Measurements from ENCODE around the gene GRIK4.

The GRIK4 gene

DNA sequence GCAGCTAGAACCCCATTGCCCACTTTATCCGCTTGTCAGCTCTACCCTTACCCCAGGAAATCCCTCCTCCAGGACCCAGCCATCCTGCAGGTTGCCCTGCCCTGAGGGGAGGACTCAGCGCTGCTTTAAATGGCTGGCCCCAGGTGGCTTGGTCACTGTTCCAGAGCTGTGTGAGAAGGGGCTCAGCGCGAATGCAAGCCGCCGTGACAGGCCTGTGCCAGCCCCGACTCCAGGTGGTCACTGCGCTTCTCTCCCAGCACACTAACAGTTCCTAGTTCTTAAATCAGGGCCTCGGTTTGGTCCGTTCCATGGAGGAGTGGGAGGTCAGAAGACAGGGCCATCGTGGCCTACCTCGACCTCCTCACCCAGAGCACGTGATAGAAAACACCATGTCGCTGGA lies 446.6 kb downstream of the GRIK4 start:
- H3K36me3 ChIP-seq (ENCODE audit: insufficient read depth, low read length): no peaks in the 10 kb centered on the region
- H3K9ac ChIP-seq (ENCODE audit: low read depth, low read length): no peak overlapping the region
- H3K9me3 ChIP-seq (replicated peaks; ENCODE audit: low read length): no peaks in the 10 kb centered on the region
- H3K4me3 ChIP-seq (ENCODE audit: low read length): no peak overlapping the region
- no peak overlapping the region for H3K4me2 ChIP-seq (ENCODE audit: low read length)
- H3K4me1 ChIP-seq (ENCODE audit: control insufficient read depth, insufficient read depth, low read length): no peaks in the 10 kb centered on the region
- H3K27me3 ChIP-seq (ENCODE audit: control insufficient read depth, insufficient read depth, low read length): peaks cover 18% of the 10 kb centered on the region

DNA sequence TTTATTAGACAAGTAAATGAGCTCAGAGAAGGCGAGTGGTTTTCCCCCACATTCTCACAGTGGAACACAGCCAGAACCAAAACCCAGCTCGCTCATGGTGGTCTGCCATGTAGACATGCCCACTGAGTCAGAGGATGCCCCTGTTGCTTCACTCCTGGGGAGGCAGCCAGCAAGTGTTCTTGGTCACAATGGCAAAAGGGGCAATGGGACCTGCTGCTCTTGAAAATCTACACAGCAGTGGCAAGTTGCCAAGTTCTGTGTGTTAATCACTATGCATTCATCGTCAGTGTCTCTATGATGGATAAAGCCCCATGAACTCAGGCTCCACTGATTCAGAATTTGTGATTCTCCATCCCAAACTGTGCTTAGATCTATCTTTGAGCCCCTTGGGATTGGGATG lies 447.6 kb downstream of the GRIK4 start:
- peaks cover 12% of the 10 kb centered on the region for H3K27me3 ChIP-seq (ENCODE audit: control insufficient read depth, insufficient read depth, low read length)
- no peaks in the 10 kb centered on the region for H3K4me1 ChIP-seq (ENCODE audit: control insufficient read depth, insufficient read depth, low read length)
- H3K9ac ChIP-seq (ENCODE audit: low read depth, low read length): no peak overlapping the region
- no peak overlapping the region for H3K4me2 ChIP-seq (ENCODE audit: low read length)
- H3K4me3 ChIP-seq (ENCODE audit: low read length): no peak overlapping the region
- H3K9me3 ChIP-seq (replicated peaks; ENCODE audit: low read length): no peaks in the 10 kb centered on the region
- H3K36me3 ChIP-seq (ENCODE audit: insufficient read depth, low read length): no peaks in the 10 kb centered on the region

DNA sequence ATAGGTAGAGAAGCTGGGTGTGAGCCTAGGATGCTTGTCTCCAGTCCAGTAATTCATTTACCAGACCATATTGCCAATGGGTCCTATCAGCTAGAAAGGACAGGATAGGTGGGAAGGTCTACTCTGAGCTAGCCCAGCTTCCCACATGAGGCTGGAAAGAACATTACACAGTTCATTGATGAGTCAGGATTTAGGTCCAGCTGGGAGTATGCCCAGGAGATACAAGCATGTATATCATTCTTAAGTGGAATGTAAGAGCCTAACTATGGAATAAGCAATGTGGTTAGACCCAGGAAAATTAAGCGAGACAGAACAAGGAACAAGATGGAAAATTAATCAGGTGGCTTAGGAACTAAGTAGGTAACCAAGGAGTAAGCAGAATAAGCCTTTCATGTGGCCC lies 453.3 kb downstream of the GRIK4 start:
- Histone ChIP-seq H3K4me2 (ENCODE audit: low read length) (no peak overlapping the region), H3K9ac (ENCODE audit: low read depth, low read length) (no peak overlapping the region), H3K4me1 (ENCODE audit: control insufficient read depth, insufficient read depth, low read length) (no peaks in the 10 kb centered on the region), H3K9me3 (replicated peaks; ENCODE audit: low read length) (no peaks in the 10 kb centered on the region), H3K4me3 (ENCODE audit: low read length) (no peak overlapping the region), H3K27me3 (ENCODE audit: control insufficient read depth, insufficient read depth, low read length) (peaks cover 8% of the 10 kb centered on the region), H3K36me3 (ENCODE audit: insufficient read depth, low read length) (no peaks in the 10 kb centered on the region)

DNA sequence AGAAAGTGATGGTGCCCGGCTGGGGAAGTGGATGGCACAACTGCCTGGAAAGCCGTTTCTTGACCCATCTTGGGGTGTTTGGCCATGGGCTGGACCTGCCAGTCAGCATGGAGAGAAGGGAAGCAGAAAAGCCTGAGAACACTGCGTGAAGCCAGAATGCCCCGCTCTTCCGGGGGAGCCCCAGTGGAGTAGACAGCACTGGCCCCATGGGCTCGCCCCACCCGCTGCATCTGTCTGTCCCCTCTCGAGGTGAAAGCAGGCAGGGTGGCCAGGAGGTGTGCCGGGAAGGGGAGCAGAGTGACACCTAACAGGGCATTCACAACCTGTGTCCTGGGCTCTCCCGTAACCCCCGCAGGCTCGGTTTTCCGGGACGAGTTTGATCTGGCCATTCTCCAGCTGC lies 455.3 kb downstream of the GRIK4 start:
- no peaks in the 10 kb centered on the region for H3K36me3 ChIP-seq (ENCODE audit: insufficient read depth, low read length)
- no peak overlapping the region for H3K9ac ChIP-seq (ENCODE audit: low read depth, low read length)
- H3K9me3 ChIP-seq (replicated peaks; ENCODE audit: low read length): no peaks in the 10 kb centered on the region
- peaks cover 9% of the 10 kb centered on the region for H3K27me3 ChIP-seq (ENCODE audit: control insufficient read depth, insufficient read depth, low read length)
- H3K4me2 ChIP-seq (ENCODE audit: low read length): no peak overlapping the region
- no peaks in the 10 kb centered on the region for H3K4me1 ChIP-seq (ENCODE audit: control insufficient read depth, insufficient read depth, low read length)
- H3K4me3 ChIP-seq (ENCODE audit: low read length): no peak overlapping the region

DNA sequence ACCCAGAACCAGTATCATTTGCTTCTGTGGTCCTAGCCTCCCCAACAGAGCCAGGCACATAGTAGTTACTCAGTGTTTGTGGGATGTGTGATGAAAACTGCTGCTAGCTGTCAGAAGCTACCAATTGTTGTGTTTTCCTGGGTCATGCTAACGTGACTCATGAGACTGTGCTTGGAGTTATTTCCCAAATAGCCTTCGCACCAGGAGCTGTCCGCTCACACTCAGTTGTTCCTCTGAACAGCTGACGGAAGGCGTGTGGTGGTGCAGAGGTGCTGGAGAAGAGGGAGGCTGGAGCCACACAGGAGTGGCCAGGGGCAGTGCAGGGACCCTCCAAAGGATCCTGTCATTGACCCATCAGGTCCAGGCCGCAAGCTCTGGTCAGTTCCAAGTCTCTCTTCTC lies 458.4 kb downstream of the GRIK4 start:
- Histone ChIP-seq H3K27me3 (ENCODE audit: control insufficient read depth, insufficient read depth, low read length) (peaks cover 30% of the 10 kb centered on the region), H3K4me2 (ENCODE audit: low read length) (no peak overlapping the region), H3K9ac (ENCODE audit: low read depth, low read length) (no peak overlapping the region), H3K4me1 (ENCODE audit: control insufficient read depth, insufficient read depth, low read length) (peaks cover 4% of the 10 kb centered on the region), H3K36me3 (ENCODE audit: insufficient read depth, low read length) (no peaks in the 10 kb centered on the region), H3K9me3 (replicated peaks; ENCODE audit: low read length) (no peaks in the 10 kb centered on the region), H3K4me3 (ENCODE audit: low read length) (no peak overlapping the region)

DNA sequence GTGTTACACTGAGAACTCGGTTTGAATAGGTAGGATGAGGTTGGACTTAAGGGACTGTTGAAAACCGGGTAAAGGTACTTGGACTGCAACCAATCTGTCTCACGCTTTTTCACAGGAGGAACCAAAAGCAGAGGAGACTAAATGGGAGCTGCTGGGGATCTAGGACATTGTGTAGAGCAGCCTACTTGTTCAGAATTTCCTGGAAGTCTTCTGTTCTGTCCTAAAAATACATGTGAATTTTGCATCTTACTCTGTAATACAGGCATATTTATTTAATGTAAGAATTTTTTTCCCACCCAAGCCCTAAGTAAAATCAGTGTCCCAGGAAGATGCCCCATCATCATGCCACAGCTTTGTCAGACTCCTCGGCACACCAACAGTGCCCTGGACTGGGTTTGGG lies 460.3 kb downstream of the GRIK4 start:
- no peak overlapping the region for H3K9ac ChIP-seq (ENCODE audit: low read depth, low read length)
- peaks cover 35% of the 10 kb centered on the region for H3K27me3 ChIP-seq (ENCODE audit: control insufficient read depth, insufficient read depth, low read length)
- peaks cover 4% of the 10 kb centered on the region for H3K4me1 ChIP-seq (ENCODE audit: control insufficient read depth, insufficient read depth, low read length)
- no peak overlapping the region for H3K4me2 ChIP-seq (ENCODE audit: low read length)
- H3K9me3 ChIP-seq (replicated peaks; ENCODE audit: low read length): no peaks in the 10 kb centered on the region
- H3K4me3 ChIP-seq (ENCODE audit: low read length): no peak overlapping the region
- no peaks in the 10 kb centered on the region for H3K36me3 ChIP-seq (ENCODE audit: insufficient read depth, low read length)

DNA sequence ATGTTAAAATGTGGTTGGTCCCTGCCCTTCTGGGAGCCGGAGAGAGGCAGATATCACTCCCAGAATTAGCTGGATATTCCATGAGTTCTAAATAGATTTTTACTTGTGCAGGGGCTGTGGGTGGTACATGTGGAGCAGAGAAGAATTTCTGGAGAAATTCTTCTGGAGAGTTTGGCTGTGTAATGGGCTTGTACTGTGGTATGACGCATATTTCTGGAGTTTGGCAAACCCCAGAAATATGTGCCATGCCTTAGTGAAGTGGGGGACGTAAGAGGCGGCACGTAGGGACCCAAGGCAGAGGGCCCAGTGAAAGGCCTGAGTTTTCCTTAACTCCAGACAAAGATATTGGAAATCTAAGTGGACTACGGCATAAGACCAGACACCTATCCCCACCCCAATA lies 461.1 kb downstream of the GRIK4 start:
- H3K4me2 ChIP-seq (ENCODE audit: low read length): no peak overlapping the region
- peaks cover 35% of the 10 kb centered on the region for H3K27me3 ChIP-seq (ENCODE audit: control insufficient read depth, insufficient read depth, low read length)
- H3K36me3 ChIP-seq (ENCODE audit: insufficient read depth, low read length): no peaks in the 10 kb centered on the region
- peaks cover 9% of the 10 kb centered on the region for H3K4me1 ChIP-seq (ENCODE audit: control insufficient read depth, insufficient read depth, low read length)
- H3K9ac ChIP-seq (ENCODE audit: low read depth, low read length): no peak overlapping the region
- H3K9me3 ChIP-seq (replicated peaks; ENCODE audit: low read length): no peaks in the 10 kb centered on the region
- H3K4me3 ChIP-seq (ENCODE audit: low read length): no peak overlapping the region

DNA sequence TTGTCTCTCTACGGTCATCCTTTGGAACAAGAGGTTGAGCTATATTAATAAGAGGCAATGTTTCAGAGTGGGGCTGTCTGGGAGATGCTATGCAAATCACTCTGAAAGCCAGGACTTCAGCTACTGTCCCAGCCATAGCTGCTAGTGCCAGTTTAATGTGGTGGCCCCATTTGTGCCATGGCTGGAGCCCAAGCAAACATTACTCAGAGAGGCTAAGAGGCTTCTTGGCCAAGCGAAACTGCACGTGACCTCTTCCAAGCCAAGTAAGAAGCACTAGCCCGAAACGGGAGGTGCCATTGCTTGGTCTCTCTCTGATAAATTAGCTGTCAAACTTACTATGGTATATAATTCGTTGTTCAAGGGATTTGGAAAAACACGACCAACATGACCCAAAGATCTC lies 462.0 kb downstream of the GRIK4 start:
- Histone ChIP-seq H3K9ac (ENCODE audit: low read depth, low read length) (no peak overlapping the region), H3K36me3 (ENCODE audit: insufficient read depth, low read length) (no peaks in the 10 kb centered on the region), H3K4me1 (ENCODE audit: control insufficient read depth, insufficient read depth, low read length) (peaks cover 12% of the 10 kb centered on the region), H3K4me2 (ENCODE audit: low read length) (no peak overlapping the region), H3K27me3 (ENCODE audit: control insufficient read depth, insufficient read depth, low read length) (peaks cover 44% of the 10 kb centered on the region), H3K4me3 (ENCODE audit: low read length) (no peak overlapping the region), H3K9me3 (replicated peaks; ENCODE audit: low read length) (no peaks in the 10 kb centered on the region)

DNA sequence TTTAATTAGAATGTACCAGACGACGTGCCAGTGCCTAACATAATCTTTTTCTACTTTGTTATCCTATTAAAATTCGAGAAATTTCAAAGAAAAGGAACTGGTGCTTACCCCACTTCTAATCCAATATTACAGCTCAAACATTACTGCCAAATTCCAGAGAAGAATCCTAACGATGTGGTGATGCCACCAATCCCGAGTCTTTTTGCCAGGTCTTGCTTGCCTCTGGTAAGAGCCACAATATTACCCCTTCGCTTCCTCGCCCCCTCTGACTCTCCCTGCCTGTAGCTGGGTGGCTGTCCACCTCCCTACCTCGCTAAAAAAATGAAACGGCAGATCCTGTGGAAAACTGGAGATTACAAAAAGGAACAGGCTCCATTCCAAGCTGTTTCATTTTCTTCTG lies 462.9 kb downstream of the GRIK4 start:
- Histone ChIP-seq H3K4me2 (ENCODE audit: low read length) (no peak overlapping the region), H3K27me3 (ENCODE audit: control insufficient read depth, insufficient read depth, low read length) (peaks cover 44% of the 10 kb centered on the region), H3K36me3 (ENCODE audit: insufficient read depth, low read length) (no peaks in the 10 kb centered on the region), H3K4me1 (ENCODE audit: control insufficient read depth, insufficient read depth, low read length) (peaks cover 12% of the 10 kb centered on the region), H3K9ac (ENCODE audit: low read depth, low read length) (no peak overlapping the region), H3K4me3 (ENCODE audit: low read length) (no peak overlapping the region), H3K9me3 (replicated peaks; ENCODE audit: low read length) (no peaks in the 10 kb centered on the region)

DNA sequence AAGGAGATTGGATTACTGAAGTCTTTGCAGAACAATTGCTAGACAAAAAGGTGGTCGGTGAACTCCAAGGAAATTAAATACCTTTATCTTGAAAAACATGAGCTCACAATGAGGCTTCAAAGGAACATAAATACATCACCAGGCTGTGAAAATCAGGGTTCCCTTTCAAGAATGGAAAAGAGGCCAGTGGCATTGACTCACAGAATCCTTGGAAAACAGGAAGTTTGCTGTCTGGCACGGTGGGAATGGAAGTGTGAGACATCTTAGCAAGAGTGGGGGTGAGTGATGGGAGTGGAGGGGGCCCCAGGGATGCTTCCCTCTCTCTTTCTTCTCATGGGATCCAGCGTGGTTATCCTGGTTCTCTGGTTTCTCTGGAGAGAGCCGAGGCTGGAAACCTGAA lies 463.4 kb downstream of the GRIK4 start:
- Histone ChIP-seq H3K9ac (ENCODE audit: low read depth, low read length) (no peak overlapping the region), H3K4me3 (ENCODE audit: low read length) (no peak overlapping the region), H3K36me3 (ENCODE audit: insufficient read depth, low read length) (no peaks in the 10 kb centered on the region), H3K9me3 (replicated peaks; ENCODE audit: low read length) (no peaks in the 10 kb centered on the region), H3K4me1 (ENCODE audit: control insufficient read depth, insufficient read depth, low read length) (peaks cover 12% of the 10 kb centered on the region), H3K27me3 (ENCODE audit: control insufficient read depth, insufficient read depth, low read length) (peaks cover 44% of the 10 kb centered on the region), H3K4me2 (ENCODE audit: low read length) (no peak overlapping the region)

DNA sequence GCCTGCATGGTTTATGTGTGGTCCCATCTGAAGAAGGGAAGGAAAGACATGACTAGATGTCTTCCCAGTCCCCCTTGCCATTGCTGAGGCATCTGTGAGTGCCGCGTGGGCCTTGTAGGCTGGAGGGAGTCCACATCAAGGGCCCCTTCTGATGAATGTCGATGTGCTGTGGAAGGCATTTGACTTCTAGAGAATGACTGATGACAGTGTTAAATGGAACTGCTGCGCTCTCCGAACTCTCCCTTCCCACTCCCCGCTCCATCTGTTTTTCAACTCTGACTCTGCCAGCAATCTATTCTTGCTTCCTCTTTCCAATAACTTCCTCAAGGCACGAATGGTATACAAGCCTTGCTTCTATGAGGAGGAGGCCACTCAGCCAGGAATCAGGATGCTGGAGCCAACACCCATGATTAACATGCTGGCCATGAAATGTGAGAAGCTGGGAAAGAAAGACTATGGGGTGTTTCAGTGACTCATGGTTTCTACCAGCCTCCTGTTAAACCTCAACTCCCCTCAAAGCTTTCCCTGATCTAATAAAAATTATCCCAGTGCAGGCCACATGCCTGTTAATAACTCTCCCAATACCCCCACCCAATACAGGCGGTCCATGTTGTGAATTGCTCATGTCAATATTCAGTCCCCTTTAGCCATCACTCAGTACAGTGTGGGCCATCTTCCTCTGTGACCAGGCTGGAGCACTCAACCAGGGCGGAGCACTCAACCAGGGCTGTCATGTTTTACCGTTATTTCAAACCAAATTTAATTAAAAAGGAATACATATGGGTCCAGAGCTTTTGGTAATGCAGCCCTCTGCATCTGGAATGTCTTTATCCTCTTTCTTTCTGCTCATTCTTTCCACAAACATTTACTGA lies 466.0 kb downstream of the GRIK4 start:
- H3K36me3 ChIP-seq (ENCODE audit: insufficient read depth, low read length): no peaks in the 10 kb centered on the region
- H3K27me3 ChIP-seq (ENCODE audit: control insufficient read depth, insufficient read depth, low read length): peaks cover 46% of the 10 kb centered on the region
- H3K4me3 ChIP-seq (ENCODE audit: low read length): no peak overlapping the region
- no peak overlapping the region for H3K9ac ChIP-seq (ENCODE audit: low read depth, low read length)
- H3K4me1 ChIP-seq (ENCODE audit: control insufficient read depth, insufficient read depth, low read length): peaks cover 12% of the 10 kb centered on the region
- no peaks in the 10 kb centered on the region for H3K9me3 ChIP-seq (replicated peaks; ENCODE audit: low read length)
- H3K4me2 ChIP-seq (ENCODE audit: low read length): no peak overlapping the region

DNA sequence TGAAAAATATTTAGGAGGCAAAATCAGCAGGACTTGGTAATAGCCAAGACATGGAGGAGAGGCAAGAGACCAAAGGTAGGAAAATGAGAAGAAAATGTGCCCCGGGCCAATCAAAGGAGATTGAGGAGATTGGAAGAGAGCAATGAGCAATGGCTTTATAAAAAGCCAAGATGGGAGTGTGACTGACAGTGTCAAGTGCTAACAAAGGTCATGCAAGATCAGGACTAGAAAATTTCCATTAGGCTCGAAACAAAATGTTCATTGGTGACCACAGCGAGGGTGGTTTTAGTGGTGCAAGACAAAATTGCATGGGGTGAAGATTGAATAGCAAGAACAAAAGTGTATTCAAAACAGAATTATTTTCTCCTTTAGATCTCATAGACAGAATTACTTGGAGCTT lies 467.2 kb downstream of the GRIK4 start:
- no peak overlapping the region for H3K9ac ChIP-seq (ENCODE audit: low read depth, low read length)
- H3K36me3 ChIP-seq (ENCODE audit: insufficient read depth, low read length): no peaks in the 10 kb centered on the region
- peaks cover 44% of the 10 kb centered on the region for H3K27me3 ChIP-seq (ENCODE audit: control insufficient read depth, insufficient read depth, low read length)
- no peaks in the 10 kb centered on the region for H3K9me3 ChIP-seq (replicated peaks; ENCODE audit: low read length)
- no peak overlapping the region for H3K4me2 ChIP-seq (ENCODE audit: low read length)
- H3K4me3 ChIP-seq (ENCODE audit: low read length): no peak overlapping the region
- H3K4me1 ChIP-seq (ENCODE audit: control insufficient read depth, insufficient read depth, low read length): peaks cover 8% of the 10 kb centered on the region
